ENCODE measurements around the gene SLC12A5.
"Not testable (repeated sequence)": the region's sequence is repeated elsewhere in the genome, so short reads cannot be mapped to it uniquely, and the experiment has no call there.

Gene SLC12A5

GRCh38 chr20:46076806-46077205 lies 47.8 kb downstream of the SLC12A5 start:
- no peak for DNase-seq

- no peak for DNase-seq
These were observed 48.8 kb downstream of the SLC12A5 start for GRCh38 chr20:46077642-46078305.

GRCh38 chr20:46078954-46079353 lies 49.9 kb downstream of the SLC12A5 start:
- DNase-seq = peak in 7 of 56 donors; percentile 14 to 42 (median 25)

- DNase-seq = no peak
These were observed 52.1 kb downstream of the SLC12A5 start for GRCh38 chr20:46081074-46081473.

GRCh38 chr20:46083101-46083500 lies 54.1 kb downstream of the SLC12A5 start:
- DNase-seq = no peak

GRCh38 chr20:46083531-46084061 lies 54.6 kb downstream of the SLC12A5 start:
- no peak for DNase-seq

GRCh38 chr20:46084805-46085178 lies 55.8 kb downstream of the SLC12A5 start:
- no peak for DNase-seq

GRCh38 chr20:46085179-46085851 lies 56.3 kb downstream of the SLC12A5 start:
- DNase-seq = no peak

GRCh38 chr20:46087161-46087560 lies 58.1 kb downstream of the SLC12A5 start:
- DNase-seq = no peak

- peak in 1 of 56 donors; percentile 3 for DNase-seq
These were observed 59.6 kb downstream of the SLC12A5 start for GRCh38 chr20:46088409-46089166.

- peak in 10 of 56 donors; percentile 38 to 77 (median 63) for DNase-seq
These were observed 60.1 kb downstream of the SLC12A5 start for GRCh38 chr20:46089167-46089416.

GRCh38 chr20:46089417-46090388 lies 60.7 kb downstream of the SLC12A5 start, which contains the start of gene NCOA5:
TSS of gene NCOA5 (minus strand) at chr20:46089962. CDS start at chr20:46079424, 10,538 bp downstream.
- peak; percentile 57 to 98 (median 93) for DNase-seq

- DNase-seq = not testable (repeated sequence)
These were observed 62.9 kb downstream of the SLC12A5 start for GRCh38 chr20:46091622-46092535.

GRCh38 chr20:46093531-46093930 lies 64.5 kb downstream of the SLC12A5 start:
- DNase-seq = no peak

GRCh38 chr20:46099491-46100287 lies 70.7 kb downstream of the SLC12A5 start:
- peak in 10 of 56 donors; percentile 5 to 38 (median 12) for DNase-seq

GRCh38 chr20:46100444-46100843 lies 71.4 kb downstream of the SLC12A5 start:
- not testable (repeated sequence) for DNase-seq

- DNase-seq = no peak
These were observed 72.0 kb downstream of the SLC12A5 start for GRCh38 chr20:46100988-46101387.

GRCh38 chr20:46101957-46102356 lies 72.9 kb downstream of the SLC12A5 start:
- DNase-seq = no peak

GRCh38 chr20:46102940-46103339 lies 73.9 kb downstream of the SLC12A5 start:
- DNase-seq = no peak

Measured in amygdala (tissue), 56 donors.